Type B pancreatic cell (in vitro differentiated cells): ENCODE data around the gene GSX2. TPM values are rescaled to one million over a fixed set of nuclear protein-coding genes. Genes with fewer than 3 reads are reported as not detected.
A peak's percentile ranks its signal among the peaks of the same experiment; 100 is the strongest.
"Not testable (repeated sequence)": the region's sequence is repeated elsewhere in the genome, so short reads cannot be mapped to it uniquely, and the experiment has no call there.

ENCODE experiments used
- DNase-seq: peaks from one replicate; pipeline ENCODE4 v3.0.0; 2021; ENCODE audit warnings: mixed read lengths; ENCODE audit not compliant: unreplicated experiment; ENCODE audit errors: extremely low spot score
- H3K27ac Mint-ChIP-seq: 2 replicates; pipeline ENCODE4 v1.8.0; 2021; ENCODE audit warnings: mild to moderate bottlenecking, mixed read lengths
- H3K27me3 Mint-ChIP-seq: 2 replicates; pipeline ENCODE4 v1.8.0; 2021; ENCODE audit warnings: mixed read lengths
- H3K36me3 Mint-ChIP-seq: 2 replicates; pipeline ENCODE4 v1.8.0; 2021; ENCODE audit warnings: mixed read lengths
- H3K4me1 Mint-ChIP-seq: one replicate; pipeline ENCODE4 v1.8.0; 2021; ENCODE audit warnings: mixed read lengths; ENCODE audit not compliant: unreplicated experiment
- H3K4me3 Mint-ChIP-seq: 2 replicates; pipeline ENCODE4 v1.8.0; 2021; ENCODE audit warnings: mild to moderate bottlenecking, mixed read lengths
- H3K9me3 Mint-ChIP-seq: 2 replicates; pipeline ENCODE4 v1.8.0; 2021; ENCODE audit warnings: mixed read lengths
- long read RNA-seq: library from polyadenylated mRNA; unstranded; transcript quantifications from one replicate; pipeline ENCODE4 v2.0.0, GENCODE V29; 2020
- total RNA-seq: library from RNA; stranded (reverse); gene quantifications from 2 replicates; pipeline ENCODE4 v1.2.1, GENCODE V29; 2021; ENCODE audit warnings: low replicate concordance
- TF ChIP-seq, protein P1 (sequence below): fragments of 200-600 bp; sonication (generic); conservative IDR thresholded peaks from 2 replicates; pipeline ENCODE4 v1.5.0; 2021; ENCODE audit warnings: antibody characterized with exemption, mild to moderate bottlenecking

GSX2 gene
- 5.6 TPM in 1 of 2 replicates, not detected in the other for total RNA-seq
- long read RNA-seq, result 0 reads

GRCh38 chr4:54099748-54100574 is at the start of gene GSX2:
GSX2 (plus strand) TSS chr4:54100163; CDS start chr4:54100345, 182 bp downstream.
- H3K4me3 Mint-ChIP-seq, result peak within 1 kb of the TSS; percentile 78
- TF ChIP-seq, protein P1, sequence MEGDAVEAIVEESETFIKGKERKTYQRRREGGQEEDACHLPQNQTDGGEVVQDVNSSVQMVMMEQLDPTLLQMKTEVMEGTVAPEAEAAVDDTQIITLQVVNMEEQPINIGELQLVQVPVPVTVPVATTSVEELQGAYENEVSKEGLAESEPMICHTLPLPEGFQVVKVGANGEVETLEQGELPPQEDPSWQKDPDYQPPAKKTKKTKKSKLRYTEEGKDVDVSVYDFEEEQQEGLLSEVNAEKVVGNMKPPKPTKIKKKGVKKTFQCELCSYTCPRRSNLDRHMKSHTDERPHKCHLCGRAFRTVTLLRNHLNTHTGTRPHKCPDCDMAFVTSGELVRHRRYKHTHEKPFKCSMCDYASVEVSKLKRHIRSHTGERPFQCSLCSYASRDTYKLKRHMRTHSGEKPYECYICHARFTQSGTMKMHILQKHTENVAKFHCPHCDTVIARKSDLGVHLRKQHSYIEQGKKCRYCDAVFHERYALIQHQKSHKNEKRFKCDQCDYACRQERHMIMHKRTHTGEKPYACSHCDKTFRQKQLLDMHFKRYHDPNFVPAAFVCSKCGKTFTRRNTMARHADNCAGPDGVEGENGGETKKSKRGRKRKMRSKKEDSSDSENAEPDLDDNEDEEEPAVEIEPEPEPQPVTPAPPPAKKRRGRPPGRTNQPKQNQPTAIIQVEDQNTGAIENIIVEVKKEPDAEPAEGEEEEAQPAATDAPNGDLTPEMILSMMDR, result no peak
- no peaks in the 10 kb centered on the region for H3K36me3 Mint-ChIP-seq
- H3K27me3 Mint-ChIP-seq, result peaks cover 96% of the 10 kb centered on the region
- H3K27ac Mint-ChIP-seq, result peak within 1 kb of the TSS; percentile 34
- no peak for DNase-seq
- peaks cover 25% of the 10 kb centered on the region for H3K4me1 Mint-ChIP-seq
- no peaks in the 10 kb centered on the region for H3K9me3 Mint-ChIP-seq

DNA sequence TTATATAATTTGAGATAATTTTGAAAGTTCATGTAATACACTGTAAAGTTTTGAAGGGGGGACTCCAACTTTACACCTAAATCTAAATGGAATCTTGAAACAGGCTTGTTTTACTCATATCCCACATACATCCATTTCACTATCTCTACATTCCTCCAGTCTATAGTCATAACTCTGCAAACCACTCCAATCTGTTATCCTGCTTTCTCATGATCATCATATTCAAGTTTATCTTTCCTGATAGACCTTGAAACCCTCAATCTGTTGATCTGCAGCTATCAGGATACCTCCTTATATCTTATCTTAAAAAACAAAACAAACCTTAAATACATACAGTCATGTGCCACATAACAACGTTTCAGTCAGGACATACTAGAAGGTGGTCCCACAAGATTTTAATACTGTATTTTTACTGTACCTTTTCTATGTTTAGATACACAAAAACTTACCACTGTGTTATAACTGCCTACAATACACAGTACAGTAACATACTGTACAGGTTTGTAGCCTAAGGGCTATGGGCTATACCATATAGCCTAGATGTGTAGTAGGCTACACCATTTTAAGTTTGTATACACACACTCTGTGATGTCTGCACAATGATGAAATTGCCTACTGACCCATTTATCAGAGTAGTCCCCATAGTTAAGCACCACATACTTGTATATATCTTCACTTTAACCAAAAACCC is 49.6 kb upstream of the GSX2 start:
- no peak for DNase-seq
- Mint-ChIP-seq H3K4me1 (peaks cover 3% of the 10 kb centered on the region), H3K9me3 (no peaks in the 10 kb centered on the region), H3K27ac (no peak overlapping the region), H3K36me3 (no peaks in the 10 kb centered on the region), H3K4me3 (no peak overlapping the region), H3K27me3 (no peaks in the 10 kb centered on the region)
- TF ChIP-seq, protein P1, result no peak

GRCh38 chr4:54053322-54053721 is 46.6 kb upstream of the GSX2 start:
- H3K4me3 Mint-ChIP-seq, DNase-seq, H3K4me1 Mint-ChIP-seq, H3K27me3 Mint-ChIP-seq, H3K36me3 Mint-ChIP-seq, H3K9me3 Mint-ChIP-seq, H3K27ac Mint-ChIP-seq: not testable (repeated sequence)

DNA sequence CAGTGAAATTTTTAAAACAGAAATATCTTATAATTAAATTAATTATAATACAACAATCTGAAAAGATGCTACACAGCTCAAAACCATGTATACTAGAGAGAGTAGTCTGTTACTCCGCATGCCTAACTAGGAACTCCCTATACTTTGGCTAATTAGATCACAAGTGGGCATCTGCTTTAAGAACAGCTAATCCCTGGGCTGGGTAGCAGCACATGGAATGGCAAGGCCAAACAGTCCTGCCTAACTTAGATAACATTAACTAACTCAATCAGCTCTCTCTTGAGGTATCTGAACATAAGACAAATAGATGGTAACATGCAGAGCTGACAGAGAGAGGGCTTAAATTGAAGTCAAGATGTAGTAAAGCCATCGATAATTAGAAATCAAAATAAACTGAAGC is 45.5 kb upstream of the GSX2 start:
- TF ChIP-seq, protein P1, result no peak
- DNase-seq, result no peak
- Mint-ChIP-seq H3K4me1 (peaks cover 9% of the 10 kb centered on the region), H3K4me3 (no peak overlapping the region), H3K9me3 (no peaks in the 10 kb centered on the region), H3K27ac (no peak overlapping the region), H3K36me3 (no peaks in the 10 kb centered on the region), H3K27me3 (no peaks in the 10 kb centered on the region)

DNA sequence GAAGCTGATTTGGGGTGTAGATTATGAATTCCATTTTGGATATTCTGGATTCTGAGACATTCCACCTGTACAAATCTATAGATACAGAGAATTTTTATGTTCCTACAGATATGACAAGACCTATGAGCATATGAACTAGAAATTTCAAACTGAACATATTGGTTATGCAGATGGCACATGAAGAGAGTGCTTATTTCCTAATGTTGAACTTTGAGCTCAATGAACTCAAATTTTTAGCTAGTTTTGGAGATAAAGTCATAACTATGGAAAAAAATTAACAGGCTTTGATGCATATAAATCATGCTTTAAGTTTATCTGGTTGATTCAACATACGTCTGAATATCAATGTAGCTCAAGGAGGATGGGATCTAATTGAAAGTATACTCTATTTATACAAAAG is 44.5 kb upstream of the GSX2 start:
- H3K27ac Mint-ChIP-seq, result no peak overlapping the region
- no peaks in the 10 kb centered on the region for H3K27me3 Mint-ChIP-seq
- peaks cover 14% of the 10 kb centered on the region for H3K4me1 Mint-ChIP-seq
- no peaks in the 10 kb centered on the region for H3K36me3 Mint-ChIP-seq
- no peak overlapping the region for H3K4me3 Mint-ChIP-seq
- TF ChIP-seq, protein P1, result no peak
- no peaks in the 10 kb centered on the region for H3K9me3 Mint-ChIP-seq
- DNase-seq, result no peak

DNA sequence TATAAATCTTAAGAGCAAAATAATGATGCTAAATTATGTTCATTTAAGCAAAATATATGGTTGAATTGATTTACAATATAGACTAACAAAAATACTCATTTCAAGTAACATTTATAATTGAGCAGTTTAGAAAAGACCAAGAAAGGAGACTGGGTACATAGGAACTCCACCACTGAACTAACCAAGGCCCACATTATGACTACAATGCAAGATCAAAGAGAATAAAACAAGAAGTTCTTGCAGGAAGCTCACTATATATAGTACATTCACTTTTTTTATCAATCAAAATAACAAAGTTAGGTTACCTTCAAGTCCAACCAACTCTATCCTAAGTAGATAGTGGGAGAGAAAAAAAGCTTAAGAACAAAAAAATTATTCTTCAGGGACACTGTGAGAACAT is 43.6 kb upstream of the GSX2 start:
- H3K4me3 Mint-ChIP-seq, result no peak overlapping the region
- no peak for DNase-seq
- TF ChIP-seq, protein P1, result no peak
- H3K27ac Mint-ChIP-seq, result no peak overlapping the region
- H3K27me3 Mint-ChIP-seq, result no peaks in the 10 kb centered on the region
- peaks cover 14% of the 10 kb centered on the region for H3K4me1 Mint-ChIP-seq
- H3K9me3 Mint-ChIP-seq, result no peaks in the 10 kb centered on the region
- H3K36me3 Mint-ChIP-seq, result no peaks in the 10 kb centered on the region
